HepG2 (cell line): ENCODE results near the gene SLC22A14. TPM values are rescaled to one million over a fixed set of nuclear protein-coding genes. Genes with fewer than 3 reads are reported as not detected.

ENCODE experiments used
- ATAC-seq: fragments of 200-7000 bp; cut with Tn5 transposase; 3 replicates; pipeline ENCODE4 v1.9.1; 2020; ENCODE audit warnings: mild to moderate bottlenecking, moderate library complexity
- BruUV-seq: library from RNA; stranded (reverse); fragments of 400-500 nt; replicated peaks from 2 replicates; lab custom pipeline; 2021; lab: Mats Ljungman, UMichigan
- CTCF ChIA-PET: fragments of 300-600 bp; formaldehyde crosslinking; extraction: SDS; loops from one replicate; lab custom pipeline; 2021; ENCODE audit warnings: low total read pairs, inconsistent platforms, low intra/inter-chr PET ratio; lab: Yijun Ruan, JAX
- POLR2A ChIA-PET: fragments of 350-600 bp; sonication (Branson Sonifier 250); formaldehyde crosslinking; loops from one replicate; lab custom pipeline; 2020; ENCODE audit warnings: antibody characterized with exemption, inconsistent platforms; lab: Yijun Ruan, JAX
- DNase-seq: peaks from one replicate; pipeline ENCODE4 v3.0.0-alpha.2; 2015; ENCODE audit warnings: low spot score
- FAIRE-seq: peaks from 3 replicates; lab custom pipeline; 2011; peaks lifted over from hg19 to GRCh38; lab: Jason Lieb, UNC
- H2AFZ ChIP-seq: one replicate; pipeline ENCODE4 v1.6.1; 2011; ENCODE audit warnings: low read length, inconsistent platforms
- H3K27ac ChIP-seq: fragments of 300-600 bp; 3 replicates; pipeline ENCODE4 v1.8.0; 2011; ENCODE audit warnings: mixed run types, mild to moderate bottlenecking, mixed read lengths, low read length, inconsistent platforms; ENCODE audit not compliant: insufficient read depth; ENCODE audit errors: extremely low read length
- H3K27me3 ChIP-seq, 2 experiments: fragments of 200-600 bp in 1 of 2; 2 replicates in 1 of 2; 3 replicates in 1 of 2; pipeline versions ENCODE4 v1.6.0 to v1.8.0; 2011; ENCODE audit warnings: low read length in 2 of 2, mild to moderate bottlenecking in 2 of 2, moderate library complexity in 2 of 2, inconsistent platforms in 1 of 2; ENCODE audit not compliant: insufficient read depth in 2 of 2, control insufficient read depth in 1 of 2
- H3K36me3 ChIP-seq, 2 experiments: fragments of 200-600 bp in 1 of 2; replicated peaks in 1 of 2; 2 replicates in 1 of 2; 3 replicates in 1 of 2; pipeline versions ENCODE4 v1.5.1 to v1.8.0; 2011; ENCODE audit warnings: low read length in 2 of 2, inconsistent platforms in 1 of 2; ENCODE audit not compliant: insufficient read depth in 2 of 2, control insufficient read depth in 1 of 2
- H3K4me1 ChIP-seq: 2 replicates; pipeline ENCODE4 v1.5.1; 2012; ENCODE audit warnings: low read length, inconsistent platforms; ENCODE audit not compliant: insufficient read depth
- H3K4me2 ChIP-seq: 2 replicates; pipeline ENCODE4 v1.6.0; 2011; ENCODE audit warnings: low read depth, low read length, inconsistent platforms
- H3K4me3 ChIP-seq, 3 experiments: fragments of 200-600 bp in 1 of 3; sonication (generic), shearing (Covaris generic) in 1 of 3; replicated peaks in 1 of 3; 2 replicates each; pipeline ENCODE4 v1.5.1; 2011 to 2016; ENCODE audit warnings: low read length in 3 of 3, inconsistent platforms in 2 of 3, low read depth in 2 of 3, mild to moderate bottlenecking in 2 of 3, control low read depth in 1 of 3, mixed read lengths in 1 of 3; ENCODE audit not compliant: insufficient read depth in 1 of 3
- H3K79me2 ChIP-seq: one replicate; pipeline ENCODE4 v1.6.1; 2011; ENCODE audit warnings: low read length, inconsistent platforms; ENCODE audit not compliant: insufficient read depth
- H3K9ac ChIP-seq: 2 replicates; pipeline ENCODE4 v1.6.0; 2011; ENCODE audit warnings: mild to moderate bottlenecking, low read depth, low read length, inconsistent platforms; ENCODE audit not compliant: insufficient read depth
- H3K9me3 ChIP-seq: 2 replicates; pipeline ENCODE4 v1.5.1; 2012; ENCODE audit warnings: mild to moderate bottlenecking, low read length
- H4K20me1 ChIP-seq: 2 replicates; pipeline ENCODE4 v1.6.0; 2011; ENCODE audit warnings: inconsistent platforms, mild to moderate bottlenecking, low read length, moderate library complexity; ENCODE audit not compliant: insufficient read depth
- ELF1 ChIP-seq: sonication (generic); formaldehyde crosslinking; IDR thresholded peaks from 2 replicates; pipeline ENCODE4 v1.4.0; 2020; ENCODE audit warnings: missing genetic modification reagents
- FOXM1 ChIP-seq: sonication (generic); formaldehyde crosslinking; IDR thresholded peaks from 2 replicates; pipeline ENCODE4 v1.5.0; 2020; ENCODE audit warnings: missing genetic modification reagents
- HNRNPL ChIP-seq: fragments of 200-400 bp; formaldehyde crosslinking; IDR thresholded peaks from 2 replicates; pipeline ENCODE4 v1.6.1; 2017; ENCODE audit warnings: mild to moderate bottlenecking, low read depth, low read length
- IKZF5 ChIP-seq: IDR thresholded peaks from 2 replicates; pipeline ENCODE4 v1.6.1; 2018; ENCODE audit warnings: missing genetic modification reagents, mild to moderate bottlenecking, missing compliant biosample characterization
- RARA ChIP-seq: IDR thresholded peaks from 2 replicates; pipeline ENCODE4 v1.6.1; 2016; ENCODE audit warnings: missing genetic modification reagents, missing compliant biosample characterization
- SRF ChIP-seq: IDR thresholded peaks from 2 replicates; pipeline ENCODE4 v1.6.1; 2011; ENCODE audit warnings: mild to moderate bottlenecking, low read depth, low read length, moderate library complexity
- SRSF1 ChIP-seq: fragments of 200-400 bp; formaldehyde crosslinking; optimal IDR thresholded peaks from 2 replicates; pipeline ENCODE3; 2017; ENCODE audit warnings: mild to moderate bottlenecking, low read depth, low read length, moderate library complexity
- STAG1 ChIP-seq: sonication (generic); formaldehyde crosslinking; IDR thresholded peaks from 2 replicates; pipeline ENCODE4 v1.4.0; 2020; ENCODE audit warnings: missing genetic modification reagents
- TEAD2 ChIP-seq: sonication (generic); formaldehyde crosslinking; IDR thresholded peaks from 2 replicates; pipeline ENCODE4 v1.9.0; 2021; ENCODE audit warnings: missing genetic modification reagents
- THYN1 ChIP-seq: sonication (generic); formaldehyde crosslinking; IDR thresholded peaks from 2 replicates; pipeline ENCODE4 v1.8.1; 2023; ENCODE audit warnings: low read depth, mild to moderate bottlenecking, moderate library complexity, missing genetic modification reagents, borderline replicate concordance
- ZMAT3 ChIP-seq: sonication (generic); formaldehyde crosslinking; conservative IDR thresholded peaks from 2 replicates; pipeline ENCODE4 v1.7.0; 2021; ENCODE audit warnings: missing genetic modification reagents
- ZNF510 ChIP-seq: sonication (generic); formaldehyde crosslinking; IDR thresholded peaks from 2 replicates; pipeline ENCODE4 v1.4.0; 2020; ENCODE audit warnings: low read depth, mild to moderate bottlenecking, missing genetic modification reagents
- ZNF549 ChIP-seq: sonication (generic); formaldehyde crosslinking; IDR thresholded peaks from 2 replicates; pipeline ENCODE4 v1.5.0; 2020; ENCODE audit warnings: missing genetic modification reagents
- ZNF570 ChIP-seq: sonication (generic); formaldehyde crosslinking; IDR thresholded peaks from 2 replicates; pipeline ENCODE4 v1.4.0; 2020; ENCODE audit warnings: mild to moderate bottlenecking, missing genetic modification reagents, borderline replicate concordance
- WGBS: methylation state at CpG from one replicate; pipeline ENCODE4 v1.1.6; 2017; ENCODE audit warnings: low lambda C conversion rate; 5-methylcytosine and 5-hydroxymethylcytosine counted together
- in situ Hi-C: cut with HindIII; loops from 2 replicates; pipeline ENCODE4 v1.10.0; 2017; ENCODE audit warnings: low pct_unique_long_range_greater_than_20kb; ENCODE audit not compliant: extremely low pct_ligation_motif_present
- intact Hi-C: fragments of 100-400 bp; cut with micrococcal nuclease; formaldehyde crosslinking; loops from one replicate; pipeline ENCODE4 v1.10.0; 2022; ENCODE audit not compliant: unreplicated experiment
- polyA plus RNA-seq, 8 experiments: library from polyadenylated mRNA; depleted of rRNA in 3 of 8; stranded (reverse) in 7 of 8; unstranded in 1 of 8; fragments of >200 nt; fragmentation: Illumina TruSeq in 4 of 8; extraction: Trizol in 4 of 8; gene quantifications; 2 replicates each; pipeline versions ENCODE4 v1.2.1 to v1.2.3, GENCODE V29; 2011 to 2016; ENCODE audit warnings: low read depth in 4 of 8, missing spikeins in 1 of 8, mixed read lengths in 1 of 8; ENCODE audit not compliant: insufficient read depth in 1 of 8
- total RNA-seq, 5 experiments: library from RNA; depleted of rRNA; stranded (reverse); fragments of >200 nt; fragmentation: Illumina TruSeq; extraction: Trizol; gene quantifications; 2 replicates each; pipeline ENCODE4 v1.2.3, GENCODE V29; 2016; ENCODE audit warnings: low read depth in 1 of 5

Gene SLC22A14
- total and polyA plus RNA-seq, 2 of the 13 experiments (the other 11 are each of a cell fraction or from before 2014, with no cell fraction given), result 0.03 TPM; not detected in 1

GRCh38 chr3:38360345-38360744 is 78.3 kb downstream of the SLC22A14 start:
- Histone ChIP-seq H3K27ac (no peak overlapping the region), H3K4me2 (no peak overlapping the region), H3K27me3 (no peaks in the 10 kb centered on the region)
- DNase-seq (no peak), ATAC-seq (no peak)
- in situ Hi-C loops, result no loop called here
- POLR2A ChIA-PET, result no interaction called here
- 97% methylated on average over 3 of the region's 3 CpGs for WGBS
- TF ChIP-seq STAG1 (CRISPR knock-in tag), result no peak
- TF ChIP-seq SRSF1, result no peak
- TF ChIP-seq ZMAT3 (CRISPR knock-in tag), result no peak
- TF ChIP-seq IKZF5 (CRISPR knock-in tag), result no peak
- TF ChIP-seq TEAD2 (CRISPR knock-in tag), result no peak
- TF ChIP-seq THYN1 (CRISPR knock-in tag), result no peak
- TF ChIP-seq ELF1 (CRISPR knock-in tag), result no peak
- no peak for TF ChIP-seq SRF
- no peak for TF ChIP-seq ZNF510
- TF ChIP-seq ZNF549 (CRISPR knock-in tag), result no peak
- TF ChIP-seq HNRNPL, result no peak
- no peak for TF ChIP-seq RARA (CRISPR knock-in tag)
- no peak for TF ChIP-seq FOXM1
- no peak for TF ChIP-seq ZNF570 (CRISPR knock-in tag)
- TF ChIP-seq, all 625 proteins: peak for 0
- no peak for FAIRE-seq
- Histone ChIP-seq H2AFZ (no peak overlapping the region), H3K4me3 (no peak overlapping the region), H3K9ac (no peak overlapping the region), H3K79me2 (peaks cover 24% of the 10 kb centered on the region), H4K20me1 (peaks cover 5% of the 10 kb centered on the region; the same call in 1 of the 2 replicates), H3K9me3 (no peaks in the 10 kb centered on the region), H3K36me3 (peaks cover 28 to 71% of the 10 kb centered on the region in 2 experiments), H3K4me1 (no peaks in the 10 kb centered on the region)
- BruUV-seq, result no TSS peak
- intact Hi-C loops, result no loop called here
- CTCF ChIA-PET, result no interaction called here
